K562 (cell line): Measurements from ENCODE around the gene NIPAL3. TPM values are rescaled to one million over a fixed set of nuclear protein-coding genes. Genes with fewer than 3 reads are reported as not detected.

Source experiments
- ATAC-seq: fragments of 200-7000 bp; cut with Tn5 transposase; 3 replicates; pipeline ENCODE4 v1.9.1; 2020; ENCODE audit warnings: moderate library complexity
- BruUV-seq: library from RNA; stranded (reverse); fragments of 400-500 nt; replicated peaks from 2 replicates; lab custom pipeline; 2021; lab: Mats Ljungman, UMichigan
- CTCF ChIA-PET: fragments of 300-600 bp; formaldehyde crosslinking; extraction: SDS; loops from one replicate; lab custom pipeline; 2021; ENCODE audit warnings: low intra/inter-chr PET ratio; lab: Yijun Ruan, JAX
- POLR2A ChIA-PET: fragments of 300-600, 350-650 bp; sonication (Branson Sonifier 250); formaldehyde crosslinking; extraction: SDS; loops from one replicate; lab custom pipeline; 2021; ENCODE audit warnings: antibody characterized with exemption, inconsistent platforms; lab: Yijun Ruan, JAX
- DNase-seq, 4 experiments: peaks; one replicate each; pipeline versions ENCODE4 v3.0.0 to v3.0.0-alpha.2; 2011 to 2018; ENCODE audit warnings: low spot score in 3 of 4, mixed read lengths in 3 of 4; ENCODE audit errors: extremely low read depth in 1 of 4
- FAIRE-seq: peaks from 2 replicates; lab custom pipeline; 2011; peaks lifted over from hg19 to GRCh38; lab: Jason Lieb, UNC
- H2AFZ ChIP-seq: 2 replicates; pipeline ENCODE4 v1.6.0; 2011; ENCODE audit warnings: low read depth, low read length, control low read depth, inconsistent platforms
- H3K27ac ChIP-seq: fragments of 200-600 bp; 3 replicates; pipeline ENCODE4 v1.8.0; 2011; ENCODE audit warnings: low read depth, mild to moderate bottlenecking, control low read depth, inconsistent platforms, low read length, moderate library complexity, mixed read lengths; ENCODE audit errors: extremely low read depth
- H3K27me3 ChIP-seq, 2 experiments: fragments of 300-600 bp in 1 of 2; 2 replicates in 1 of 2; 3 replicates in 1 of 2; pipeline versions ENCODE4 v1.6.0 to v1.8.0; 2011; ENCODE audit warnings: inconsistent platforms in 2 of 2, low read length in 2 of 2, mild to moderate bottlenecking in 1 of 2, mixed read lengths in 1 of 2, moderate library complexity in 1 of 2; ENCODE audit not compliant: control insufficient read depth in 2 of 2, insufficient read depth in 2 of 2
- H3K36me3 ChIP-seq: fragments of 300-600 bp; 3 replicates; pipeline ENCODE4 v1.8.0; 2011; ENCODE audit warnings: mild to moderate bottlenecking, low read length, inconsistent platforms; ENCODE audit not compliant: control insufficient read depth, insufficient read depth
- H3K4me1 ChIP-seq, 2 experiments: fragments of 200-600 bp in 1 of 2; replicated peaks in 1 of 2; 2 replicates in 1 of 2; 3 replicates in 1 of 2; pipeline versions ENCODE4 v1.5.1 to v1.8.0; 2011; ENCODE audit warnings: inconsistent platforms in 2 of 2, low read length in 2 of 2, mild to moderate bottlenecking in 1 of 2, mixed read lengths in 1 of 2, moderate library complexity in 1 of 2; ENCODE audit not compliant: control insufficient read depth in 2 of 2, insufficient read depth in 2 of 2
- H3K4me2 ChIP-seq: 2 replicates; pipeline ENCODE4 v1.6.1; 2011; ENCODE audit warnings: low read length, control low read depth, inconsistent platforms, mixed read lengths; ENCODE audit not compliant: insufficient read depth
- H3K4me3 ChIP-seq: fragments of 200-600 bp; sonication (generic), shearing (Covaris generic); 2 replicates; pipeline ENCODE4 v1.5.1; 2016; ENCODE audit warnings: control low read depth, inconsistent platforms
- H3K79me2 ChIP-seq: fragments of 200-600 bp; 3 replicates; pipeline ENCODE4 v1.8.0; 2011; ENCODE audit warnings: low read length, inconsistent platforms; ENCODE audit not compliant: control insufficient read depth, insufficient read depth
- H3K9ac ChIP-seq, 2 experiments: 2 replicates each; pipeline versions ENCODE4 v1.6.0 to v1.6.1; 2011; ENCODE audit warnings: low read depth in 2 of 2, low read length in 2 of 2, control low read depth in 1 of 2, inconsistent platforms in 1 of 2, mild to moderate bottlenecking in 1 of 2, mixed read lengths in 1 of 2; ENCODE audit not compliant: insufficient read depth in 1 of 2
- H3K9me1 ChIP-seq: one replicate; pipeline ENCODE4 v1.6.0; 2011; ENCODE audit warnings: inconsistent platforms, mild to moderate bottlenecking, low read length, moderate library complexity; ENCODE audit not compliant: control insufficient read depth, insufficient read depth
- H3K9me3 ChIP-seq: replicated peaks from 2 replicates; pipeline ENCODE4 v1.5.1; 2011; ENCODE audit warnings: low read depth, low read length, inconsistent platforms; ENCODE audit not compliant: control insufficient read depth, insufficient read depth
- H4K20me1 ChIP-seq: replicated peaks from 2 replicates; pipeline ENCODE4 v1.6.1; 2011; ENCODE audit warnings: low read length, inconsistent platforms, mixed read lengths; ENCODE audit not compliant: control insufficient read depth, insufficient read depth
- CHCHD3 ChIP-seq: fragments of 250-450 bp; sonication (Bioruptor Pico); IDR thresholded peaks from 2 replicates; pipeline ENCODE4 v2.1.2; 2022; ENCODE audit warnings: mild to moderate bottlenecking
- EP300 ChIP-seq: IDR thresholded peaks from 2 replicates; pipeline ENCODE4 v1.6.1; 2012; ENCODE audit warnings: low read length, improper control_type of control experiment
- HNRNPLL ChIP-seq: fragments of 200-400 bp; formaldehyde crosslinking; IDR thresholded peaks from 2 replicates; pipeline ENCODE4 v1.6.1; 2017; ENCODE audit warnings: low read length, low read depth, mild to moderate bottlenecking; ENCODE audit not compliant: poor library complexity, severe bottlenecking
- NR2F6 ChIP-seq: fragments of 450-650 bp; formaldehyde crosslinking; IDR thresholded peaks from 2 replicates; pipeline ENCODE4 v1.4.0; 2020; ENCODE audit warnings: mild to moderate bottlenecking
- RBBP5 ChIP-seq: fragments of 200-600 bp; sonication (generic); IDR thresholded peaks from 2 replicates; pipeline ENCODE4 v1.6.1; 2012; ENCODE audit warnings: borderline replicate concordance, mild to moderate bottlenecking, low read length, control low read depth, inconsistent platforms; ENCODE audit not compliant: insufficient read depth, poor library complexity, severe bottlenecking
- RFX5 ChIP-seq: IDR thresholded peaks from 2 replicates; pipeline ENCODE4 v1.6.1; 2011; ENCODE audit warnings: low read depth, mild to moderate bottlenecking, improper control_type of control experiment, low read length
- SETDB1 ChIP-seq: IDR thresholded peaks from one replicate; pipeline ENCODE4 v1.6.1; 2012; ENCODE audit warnings: low read length, control low read depth, inconsistent platforms
- TAL1 ChIP-seq: fragments of 450-650 bp; IDR thresholded peaks from 2 replicates; pipeline ENCODE4 v1.6.1; 2016; ENCODE audit warnings: mild to moderate bottlenecking
- WGBS: fragments of 100-300 bp; shearing (Covaris generic); methylation state at CpG from one replicate; pipeline ENCODE4 v1.1.6; 2016; ENCODE audit warnings: low coverage, mixed read lengths; ENCODE audit not compliant: insufficient coverage; ENCODE audit errors: missing lambda C conversion rate; 5-methylcytosine and 5-hydroxymethylcytosine counted together
- in situ Hi-C: fragments of 300-500 bp; cut with MboI; formaldehyde crosslinking; loops from 4 replicates; pipeline ENCODE4 v1.15.0; 2018; ENCODE audit warnings: inconsistent platforms, mixed read lengths
- intact Hi-C: fragments of 100-400 bp; cut with micrococcal nuclease; formaldehyde crosslinking; loops from 2 replicates; pipeline ENCODE4 v1.14.2; 2022
- polyA plus RNA-seq, 8 experiments: library from polyadenylated mRNA; depleted of rRNA in 4 of 8; stranded (reverse) in 5 of 8; unstranded in 3 of 8; fragments of >200 nt; fragmentation: Nextera tagmentation in 2 of 8; fragmentation: Illumina TruSeq in 1 of 8; extraction: Ambion mirVana in 2 of 8; extraction: Trizol in 1 of 8; gene quantifications; 2 replicates each; pipeline versions ENCODE4 v1.2.1 to v1.2.3, GENCODE V29; 2011 to 2014; ENCODE audit warnings: inconsistent platforms in 1 of 8, missing spikeins in 1 of 8
- total RNA-seq, 7 experiments: library from RNA; depleted of rRNA in 6 of 7; stranded (reverse); fragments of >200 nt in 6 of 7; fragmentation: Illumina TruSeq in 2 of 7; extraction: Trizol in 2 of 7; gene quantifications; 2 replicates each; pipeline versions ENCODE4 v1.2.1 to v1.2.3, GENCODE V29; 2011 to 2021; ENCODE audit warnings: low replicate concordance in 1 of 7
- TF ChIP-seq, protein P1 (sequence below), 2 experiments: fragments of 200-800 bp in 1 of 2; sonication (Bioruptor generic) in 1 of 2; sonication (generic) in 1 of 2; formaldehyde crosslinking in 1 of 2; IDR thresholded peaks in 1 of 2; conservative IDR thresholded peaks in 1 of 2; 2 replicates each; pipeline versions ENCODE4 v1.5.0 to v1.6.1; 2016 to 2020; ENCODE audit warnings: missing compliant biosample characterization in 1 of 2, missing genetic modification characterization in 1 of 2, missing genetic modification reagents in 1 of 2
- TF ChIP-seq, protein P2 (sequence below): fragments of 450-650 bp; formaldehyde crosslinking; conservative IDR thresholded peaks from 2 replicates; pipeline ENCODE4 v1.4.0; 2022; ENCODE audit warnings: mild to moderate bottlenecking, missing genetic modification characterization
- TF ChIP-seq, protein P3 (sequence below): sonication (generic); IDR thresholded peaks from 2 replicates; pipeline ENCODE4 v1.6.1; 2016

Gene NIPAL3
- total and polyA plus RNA-seq, 9 of the 15 experiments (the other 6 are each of a cell fraction or from before 2014, with no cell fraction given), result 10.5 to 26.3 (median 16.0) TPM

DNA sequence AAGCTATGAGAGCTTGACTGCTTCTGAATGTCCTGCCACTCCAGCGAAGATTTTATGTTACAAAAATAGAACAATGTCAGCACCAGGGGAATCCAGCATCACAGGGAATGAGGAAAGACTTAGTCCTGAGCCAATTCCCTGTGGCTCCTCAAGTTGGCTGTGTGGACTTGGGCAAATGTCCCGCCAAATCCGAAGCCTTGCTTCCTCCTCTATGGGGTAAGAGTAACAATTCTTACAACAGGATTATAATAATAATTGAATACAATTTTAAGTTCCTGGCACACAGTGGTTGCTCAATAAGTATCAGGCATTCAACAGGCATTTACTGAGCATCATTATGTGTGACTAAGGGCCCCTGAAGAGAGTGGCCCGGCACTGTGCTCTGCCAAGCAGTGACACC, 46.4 kb upstream of the NIPAL3 start:
- no peak overlapping the region for H3K9ac ChIP-seq
- in situ Hi-C loops, result no loop called here
- no peaks in the 10 kb centered on the region for H3K79me2 ChIP-seq
- BruUV-seq, result no TSS peak
- H3K4me3 ChIP-seq, result no peak overlapping the region
- H2AFZ ChIP-seq, result no peak overlapping the region
- CTCF ChIA-PET, result no interaction called here
- no peak for ATAC-seq
- no peaks in the 10 kb centered on the region for H3K9me3 ChIP-seq
- no peak for DNase-seq
- H3K27me3 ChIP-seq, result peaks cover 4 to 29% of the 10 kb centered on the region in 2 experiments; a peak in 3 of 5 replicates
- WGBS, result 26% methylated on average over 4 of the region's 4 CpGs
- FAIRE-seq, result no peak
- H3K4me2 ChIP-seq, result no peak overlapping the region
- peaks cover 14% of the 10 kb centered on the region for H4K20me1 ChIP-seq
- peaks cover 0 to 4% of the 10 kb centered on the region in 2 experiments; a peak in 1 of 5 replicates for H3K4me1 ChIP-seq
- peaks cover 2% of the 10 kb centered on the region for H3K9me1 ChIP-seq
- no peak overlapping the region for H3K27ac ChIP-seq
- TF ChIP-seq, protein P1, sequence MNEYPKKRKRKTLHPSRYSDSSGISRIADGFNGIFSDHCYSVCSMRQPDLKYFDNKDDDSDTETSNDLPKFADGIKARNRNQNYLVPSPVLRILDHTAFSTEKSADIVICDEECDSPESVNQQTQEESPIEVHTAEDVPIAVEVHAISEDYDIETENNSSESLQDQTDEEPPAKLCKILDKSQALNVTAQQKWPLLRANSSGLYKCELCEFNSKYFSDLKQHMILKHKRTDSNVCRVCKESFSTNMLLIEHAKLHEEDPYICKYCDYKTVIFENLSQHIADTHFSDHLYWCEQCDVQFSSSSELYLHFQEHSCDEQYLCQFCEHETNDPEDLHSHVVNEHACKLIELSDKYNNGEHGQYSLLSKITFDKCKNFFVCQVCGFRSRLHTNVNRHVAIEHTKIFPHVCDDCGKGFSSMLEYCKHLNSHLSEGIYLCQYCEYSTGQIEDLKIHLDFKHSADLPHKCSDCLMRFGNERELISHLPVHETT (CRISPR knock-in tag; conservative IDR thresholded peaks at IDR 0.05 in 1 of 2, IDR thresholded peaks at IDR 0.05 in 1 of 2), result no peak
- TF ChIP-seq CHCHD3 (CRISPR knock-in tag), result no peak
- TF ChIP-seq, all 486 proteins: peak for 0
- POLR2A ChIA-PET, result no interaction called here
- no peaks in the 10 kb centered on the region for H3K36me3 ChIP-seq
- intact Hi-C loops, result no loop called here

DNA sequence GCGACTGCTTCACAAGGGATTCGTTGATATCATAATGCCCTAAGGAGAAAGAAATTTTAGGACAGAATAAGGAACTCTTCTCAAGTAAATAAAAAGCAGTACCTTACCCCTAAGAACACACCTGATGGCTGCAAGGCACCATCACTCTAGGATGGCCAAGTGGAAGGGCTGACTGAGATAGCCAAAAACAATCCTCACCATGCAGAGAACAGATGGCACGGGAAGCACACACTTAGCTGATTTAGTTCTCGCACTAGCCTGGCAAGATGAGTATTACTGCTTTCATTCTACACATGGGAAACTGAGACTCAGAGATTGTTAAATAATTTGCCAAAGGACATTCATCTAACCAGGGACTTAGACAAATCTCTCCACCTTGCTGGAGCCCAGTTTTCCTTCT, 45.8 kb upstream of the NIPAL3 start:
- H3K4me1 ChIP-seq, result peaks cover 0 to 4% of the 10 kb centered on the region in 2 experiments; a peak in 1 of 5 replicates
- H3K27me3 ChIP-seq, result peaks cover 2 to 26% of the 10 kb centered on the region in 2 experiments; a peak in 2 of 5 replicates
- H3K9me1 ChIP-seq, result peaks cover 2% of the 10 kb centered on the region
- no peak overlapping the region for H3K9ac ChIP-seq
- H3K36me3 ChIP-seq, result no peaks in the 10 kb centered on the region
- CTCF ChIA-PET, result no interaction called here
- TF ChIP-seq EP300 (no peak), RFX5 (no peak), TAL1 (no peak), SETDB1 (no peak), HNRNPLL (no peak), RBBP5 (no peak), NR2F6 (CRISPR knock-in tag) (no peak)
- TF ChIP-seq, protein P2, sequence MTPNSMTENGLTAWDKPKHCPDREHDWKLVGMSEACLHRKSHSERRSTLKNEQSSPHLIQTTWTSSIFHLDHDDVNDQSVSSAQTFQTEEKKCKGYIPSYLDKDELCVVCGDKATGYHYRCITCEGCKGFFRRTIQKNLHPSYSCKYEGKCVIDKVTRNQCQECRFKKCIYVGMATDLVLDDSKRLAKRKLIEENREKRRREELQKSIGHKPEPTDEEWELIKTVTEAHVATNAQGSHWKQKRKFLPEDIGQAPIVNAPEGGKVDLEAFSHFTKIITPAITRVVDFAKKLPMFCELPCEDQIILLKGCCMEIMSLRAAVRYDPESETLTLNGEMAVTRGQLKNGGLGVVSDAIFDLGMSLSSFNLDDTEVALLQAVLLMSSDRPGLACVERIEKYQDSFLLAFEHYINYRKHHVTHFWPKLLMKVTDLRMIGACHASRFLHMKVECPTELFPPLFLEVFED (CRISPR knock-in tag), result no peak
- TF ChIP-seq, protein P3, sequence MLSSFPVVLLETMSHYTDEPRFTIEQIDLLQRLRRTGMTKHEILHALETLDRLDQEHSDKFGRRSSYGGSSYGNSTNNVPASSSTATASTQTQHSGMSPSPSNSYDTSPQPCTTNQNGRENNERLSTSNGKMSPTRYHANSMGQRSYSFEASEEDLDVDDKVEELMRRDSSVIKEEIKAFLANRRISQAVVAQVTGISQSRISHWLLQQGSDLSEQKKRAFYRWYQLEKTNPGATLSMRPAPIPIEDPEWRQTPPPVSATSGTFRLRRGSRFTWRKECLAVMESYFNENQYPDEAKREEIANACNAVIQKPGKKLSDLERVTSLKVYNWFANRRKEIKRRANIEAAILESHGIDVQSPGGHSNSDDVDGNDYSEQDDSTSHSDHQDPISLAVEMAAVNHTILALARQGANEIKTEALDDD, result no peak
- TF ChIP-seq, all 486 proteins: peak for 0
- Histone ChIP-seq H3K9me3 (no peaks in the 10 kb centered on the region), H2AFZ (no peak overlapping the region), H3K79me2 (no peaks in the 10 kb centered on the region), H3K27ac (no peak overlapping the region), H3K4me3 (no peak overlapping the region), H4K20me1 (peaks cover 10% of the 10 kb centered on the region), H3K4me2 (no peak overlapping the region)
- intact Hi-C loops, result no loop called here
- 17% methylated on average over 4 of the region's 4 CpGs for WGBS
- FAIRE-seq (no peak), ATAC-seq (no peak), DNase-seq (no peak)
- in situ Hi-C loops, result no loop called here
- BruUV-seq, result no TSS peak
- POLR2A ChIA-PET, result no interaction called here
